A673 (cell line): ENCODE results near the gene SUCLA2. TPM values are rescaled to one million over a fixed set of nuclear protein-coding genes. Genes with fewer than 3 reads are reported as not detected.

Experiments
- BruUV-seq: library from RNA; stranded (reverse); fragments of 400-500 nt; replicated peaks from 2 replicates; lab custom pipeline; 2021; lab: Mats Ljungman, UMichigan
- CTCF ChIA-PET: fragments of 300-600 bp; sonication (Branson Sonifier 250); formaldehyde crosslinking; loops from one replicate; lab custom pipeline; 2022; ENCODE audit warnings: antibody characterized with exemption; lab: Charles Lee
- POLR2A ChIA-PET: fragments of 300-600 bp; sonication (Branson Sonifier 250); formaldehyde crosslinking; loops from one replicate; lab custom pipeline; 2022; ENCODE audit warnings: antibody characterized with exemption; ENCODE audit not compliant: low non-redundant PET; lab: Charles Lee
- DNase-seq: peaks from one replicate; pipeline ENCODE4 v3.0.0-alpha.2; 2015; ENCODE audit warnings: low spot score
- H3K27ac ChIP-seq: fragments of 200-600 bp; sonication (generic); 2 replicates; pipeline ENCODE4 v1.5.1; 2016; ENCODE audit warnings: mixed run types, low read depth, mild to moderate bottlenecking, mixed read lengths, antibody characterized with exemption, low read length; ENCODE audit not compliant: poor library complexity, severe bottlenecking
- H3K27me3 ChIP-seq: fragments of 200-600 bp; sonication (generic); replicated peaks from 2 replicates; pipeline ENCODE4 v1.6.1; 2017; ENCODE audit warnings: mixed run types, low read depth, mild to moderate bottlenecking, mixed read lengths, antibody characterized with exemption, low read length; ENCODE audit not compliant: insufficient read depth, poor library complexity
- H3K36me3 ChIP-seq: fragments of 200-600 bp; sonication (generic); 2 replicates; pipeline ENCODE4 v1.6.1; 2016; ENCODE audit warnings: mixed run types, mild to moderate bottlenecking, mixed read lengths, antibody characterized with exemption, low read length; ENCODE audit not compliant: insufficient read depth, poor library complexity, severe bottlenecking
- H3K4me1 ChIP-seq: fragments of 200-600 bp; sonication (generic); 2 replicates; pipeline ENCODE4 v1.6.1; 2017; ENCODE audit warnings: mixed run types, mild to moderate bottlenecking, mixed read lengths, antibody characterized with exemption, low read length; ENCODE audit not compliant: insufficient read depth, poor library complexity, severe bottlenecking
- H3K4me3 ChIP-seq: fragments of 200-600 bp; sonication (generic); 2 replicates; pipeline ENCODE4 v1.5.1; 2016; ENCODE audit warnings: low read depth, mixed run types, mild to moderate bottlenecking, mixed read lengths, low read length; ENCODE audit not compliant: poor library complexity, severe bottlenecking
- H3K9me3 ChIP-seq: fragments of 200-600 bp; sonication (generic); 2 replicates; pipeline ENCODE4 v1.6.1; 2016; ENCODE audit warnings: mixed run types, low read depth, mild to moderate bottlenecking, mixed read lengths, antibody characterized with exemption, low read length; ENCODE audit not compliant: poor library complexity, severe bottlenecking
- EZH2 ChIP-seq: fragments of 200-600 bp; sonication (generic); IDR thresholded peaks from 2 replicates; pipeline ENCODE4 v1.6.1; 2017; ENCODE audit warnings: borderline replicate concordance, low read depth, mild to moderate bottlenecking, mixed read lengths, antibody characterized with exemption, low read length; ENCODE audit not compliant: poor library complexity, severe bottlenecking
- intact Hi-C: fragments of 100-400 bp; cut with micrococcal nuclease; formaldehyde crosslinking; loops from one replicate; pipeline ENCODE4 v1.10.0; 2022; ENCODE audit not compliant: unreplicated experiment
- total RNA-seq: library from RNA; stranded (reverse); gene quantifications from 2 replicates; pipeline ENCODE4 v1.2.3, GENCODE V29; 2021
- TF ChIP-seq, protein P1 (sequence below): fragments of 300-800, 200-600 bp; sonication (generic); conservative IDR thresholded peaks from 2 replicates; pipeline ENCODE4 v1.5.1; 2017; ENCODE audit warnings: low read depth, mild to moderate bottlenecking, antibody characterized with exemption, low read length, moderate library complexity, mixed read lengths

Gene SUCLA2
- total RNA-seq, 1 experiment from 2014 or later = 36.6 TPM

DNA sequence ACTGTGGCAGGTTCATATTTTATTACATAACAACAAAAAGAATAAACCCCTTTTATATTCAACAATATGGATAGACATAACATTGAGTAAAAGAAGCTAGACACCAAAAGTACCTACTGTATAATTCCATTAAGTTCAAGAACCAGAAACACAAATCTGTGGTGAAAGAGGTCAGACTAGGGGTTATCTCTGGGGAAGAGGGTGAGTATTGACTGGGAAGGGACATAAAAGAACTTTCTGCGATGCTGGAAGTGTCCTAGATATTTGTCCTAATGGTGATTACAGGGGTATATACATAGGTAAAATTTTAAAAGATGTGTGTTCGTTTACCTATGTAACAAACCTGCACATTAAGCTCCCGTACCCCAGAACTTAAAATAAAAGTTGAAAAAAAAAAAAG lies 103.0 kb downstream of the SUCLA2 start:
- Histone ChIP-seq H3K4me3 (no peak overlapping the region), H3K9me3 (no peaks in the 10 kb centered on the region), H3K27me3 (peaks cover 8% of the 10 kb centered on the region), H3K4me1 (no peaks in the 10 kb centered on the region), H3K36me3 (no peaks in the 10 kb centered on the region), H3K27ac (no peak overlapping the region)
- intact Hi-C loops = no loop called here
- BruUV-seq = no TSS peak
- POLR2A ChIA-PET = no interaction called here
- CTCF ChIA-PET = no interaction called here
- DNase-seq = no peak
- TF ChIP-seq EZH2 = no peak
- TF ChIP-seq, protein P1, sequence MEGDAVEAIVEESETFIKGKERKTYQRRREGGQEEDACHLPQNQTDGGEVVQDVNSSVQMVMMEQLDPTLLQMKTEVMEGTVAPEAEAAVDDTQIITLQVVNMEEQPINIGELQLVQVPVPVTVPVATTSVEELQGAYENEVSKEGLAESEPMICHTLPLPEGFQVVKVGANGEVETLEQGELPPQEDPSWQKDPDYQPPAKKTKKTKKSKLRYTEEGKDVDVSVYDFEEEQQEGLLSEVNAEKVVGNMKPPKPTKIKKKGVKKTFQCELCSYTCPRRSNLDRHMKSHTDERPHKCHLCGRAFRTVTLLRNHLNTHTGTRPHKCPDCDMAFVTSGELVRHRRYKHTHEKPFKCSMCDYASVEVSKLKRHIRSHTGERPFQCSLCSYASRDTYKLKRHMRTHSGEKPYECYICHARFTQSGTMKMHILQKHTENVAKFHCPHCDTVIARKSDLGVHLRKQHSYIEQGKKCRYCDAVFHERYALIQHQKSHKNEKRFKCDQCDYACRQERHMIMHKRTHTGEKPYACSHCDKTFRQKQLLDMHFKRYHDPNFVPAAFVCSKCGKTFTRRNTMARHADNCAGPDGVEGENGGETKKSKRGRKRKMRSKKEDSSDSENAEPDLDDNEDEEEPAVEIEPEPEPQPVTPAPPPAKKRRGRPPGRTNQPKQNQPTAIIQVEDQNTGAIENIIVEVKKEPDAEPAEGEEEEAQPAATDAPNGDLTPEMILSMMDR = no peak

DNA sequence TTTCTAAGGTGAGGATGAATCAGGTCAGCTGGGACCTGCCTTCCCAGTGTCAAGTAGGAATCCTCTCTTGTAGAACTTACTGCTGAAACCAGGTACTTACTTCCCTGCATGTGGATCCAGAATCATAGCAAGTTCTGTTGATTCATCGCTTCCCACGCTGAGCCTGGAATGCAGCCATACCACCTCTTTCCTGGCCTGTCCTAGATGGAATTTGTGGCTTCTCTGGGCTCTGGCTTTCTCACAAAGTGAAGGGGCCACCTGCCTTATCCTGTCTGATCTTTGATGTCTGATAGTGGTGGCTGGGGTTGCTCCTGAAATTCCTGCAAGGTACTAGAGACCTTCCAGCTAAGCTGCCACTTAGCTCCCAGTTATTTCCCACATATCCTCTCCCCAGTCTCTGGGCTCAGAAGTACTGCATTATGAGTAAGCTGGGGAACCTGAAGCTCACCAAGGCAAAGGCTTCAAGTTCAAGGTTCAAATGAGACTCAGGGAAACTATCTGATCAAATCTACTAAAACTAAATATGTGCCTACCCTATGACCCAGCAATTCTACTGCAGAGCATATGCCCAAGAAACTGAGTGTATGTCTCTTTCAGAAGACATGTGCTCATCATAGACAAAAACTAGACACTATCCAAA lies 103.5 kb downstream of the SUCLA2 start:
- Histone ChIP-seq H3K4me1 (no peaks in the 10 kb centered on the region), H3K27ac (no peak overlapping the region), H3K4me3 (no peak overlapping the region), H3K27me3 (peaks cover 8% of the 10 kb centered on the region), H3K36me3 (no peaks in the 10 kb centered on the region), H3K9me3 (no peaks in the 10 kb centered on the region)
- no peak for TF ChIP-seq EZH2
- TF ChIP-seq, protein P1 = no peak
- intact Hi-C loops = no loop called here
- ChIA-PET CTCF (no interaction called here), POLR2A (no interaction called here)
- BruUV-seq = no TSS peak
- DNase-seq = no peak

DNA sequence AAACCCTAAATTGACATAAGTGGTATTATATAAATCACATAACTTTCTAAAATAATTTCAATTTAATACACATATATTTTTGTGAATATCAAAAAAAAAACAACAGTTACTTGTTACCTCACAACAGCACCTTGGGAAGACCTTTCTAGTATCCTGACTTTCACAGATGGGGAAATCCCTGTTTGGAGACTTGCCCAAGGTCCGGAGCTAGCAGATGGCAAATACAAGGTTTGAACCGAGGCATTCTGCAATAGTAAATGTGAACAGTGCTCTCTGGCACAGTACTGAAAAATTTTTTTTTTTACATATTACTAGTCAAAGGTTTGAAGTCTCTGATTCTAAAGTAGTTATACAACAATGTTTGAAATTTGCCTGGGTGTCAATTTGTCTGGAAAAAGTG lies 104.5 kb downstream of the SUCLA2 start:
- H3K4me1 ChIP-seq = no peaks in the 10 kb centered on the region
- CTCF ChIA-PET = no interaction called here
- no peak overlapping the region for H3K4me3 ChIP-seq
- no peak for TF ChIP-seq EZH2
- TF ChIP-seq, protein P1 = no peak
- H3K27ac ChIP-seq = no peak overlapping the region
- no peaks in the 10 kb centered on the region for H3K36me3 ChIP-seq
- intact Hi-C loops = no loop called here
- no peaks in the 10 kb centered on the region for H3K9me3 ChIP-seq
- no TSS peak for BruUV-seq
- H3K27me3 ChIP-seq = peaks cover 8% of the 10 kb centered on the region
- POLR2A ChIA-PET = no interaction called here
- no peak for DNase-seq
